T-helper 2 cell treated with Interferon-gamma antibody and Interleukin-4, amounts not matched to agents 5 μg/mL and 100 μg/mL, for 36 hours (primary cell): ENCODE data around the gene CCDC127.

Experiments used
- DNase-seq: peaks from one replicate; pipeline ENCODE4 v3.0.0; 2021; ENCODE audit warnings: low spot score
- H3K27ac Mint-ChIP-seq: one replicate; pipeline ENCODE4 v1.8.0; 2021; ENCODE audit warnings: mild to moderate bottlenecking, mixed read lengths
- H3K27me3 Mint-ChIP-seq: one replicate; pipeline ENCODE4 v1.8.0; 2021; ENCODE audit warnings: low read depth, mixed read lengths
- H3K36me3 Mint-ChIP-seq: one replicate; pipeline ENCODE4 v1.8.0; 2021; ENCODE audit warnings: low read depth, mixed read lengths
- H3K4me1 Mint-ChIP-seq: one replicate; pipeline ENCODE4 v1.8.0; 2021; ENCODE audit warnings: low read depth, mixed read lengths
- H3K4me3 Mint-ChIP-seq: one replicate; pipeline ENCODE4 v1.8.0; 2022; ENCODE audit warnings: mild to moderate bottlenecking, moderate library complexity, mixed read lengths
- H3K9me3 Mint-ChIP-seq: one replicate; pipeline ENCODE4 v1.8.0; 2021; ENCODE audit warnings: mixed read lengths

The CCDC127 gene

GRCh38 chr5:185095-186070 lies 32.6 kb downstream of the CCDC127 start:
- H3K9me3 Mint-ChIP-seq = no peaks in the 10 kb centered on the region
- no peak for DNase-seq
- H3K4me3 Mint-ChIP-seq = no peak overlapping the region
- H3K4me1 Mint-ChIP-seq = peaks cover 8% of the 10 kb centered on the region
- H3K36me3 Mint-ChIP-seq = no peaks in the 10 kb centered on the region
- H3K27me3 Mint-ChIP-seq = peaks cover 4% of the 10 kb centered on the region
- H3K27ac Mint-ChIP-seq = no peak overlapping the region

DNA sequence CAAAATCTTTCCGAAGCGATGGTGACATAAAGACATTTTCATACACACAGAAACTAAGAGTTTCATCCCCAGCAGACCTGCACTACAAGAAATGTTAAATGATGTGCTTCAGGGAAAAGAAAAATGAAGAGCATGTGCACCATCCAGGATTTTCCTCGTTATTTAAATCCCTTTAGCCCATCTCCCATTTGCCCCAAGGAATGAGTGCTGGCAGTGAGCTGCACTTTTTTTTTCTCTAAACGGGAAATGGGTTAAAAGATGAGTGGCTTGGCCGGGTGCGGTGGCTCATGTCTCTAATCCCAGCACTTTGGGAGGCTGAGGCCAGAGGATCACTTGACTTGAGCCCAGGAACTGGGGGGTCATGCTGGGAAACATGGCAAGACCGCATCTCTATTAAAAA lies 33.5 kb downstream of the CCDC127 start:
- no peaks in the 10 kb centered on the region for H3K9me3 Mint-ChIP-seq
- no peaks in the 10 kb centered on the region for H3K36me3 Mint-ChIP-seq
- DNase-seq = no peak
- peaks cover 5% of the 10 kb centered on the region for H3K4me1 Mint-ChIP-seq
- no peaks in the 10 kb centered on the region for H3K27me3 Mint-ChIP-seq
- no peak overlapping the region for H3K27ac Mint-ChIP-seq
- no peak overlapping the region for H3K4me3 Mint-ChIP-seq

- DNase-seq = no peak
- Mint-ChIP-seq H3K27ac (no peak overlapping the region), H3K4me1 (no peaks in the 10 kb centered on the region), H3K9me3 (no peaks in the 10 kb centered on the region), H3K27me3 (no peaks in the 10 kb centered on the region), H3K4me3 (no peak overlapping the region), H3K36me3 (no peaks in the 10 kb centered on the region)
Measured at GRCh38 chr5:182126-182525, 35.8 kb downstream of the CCDC127 start.

DNA sequence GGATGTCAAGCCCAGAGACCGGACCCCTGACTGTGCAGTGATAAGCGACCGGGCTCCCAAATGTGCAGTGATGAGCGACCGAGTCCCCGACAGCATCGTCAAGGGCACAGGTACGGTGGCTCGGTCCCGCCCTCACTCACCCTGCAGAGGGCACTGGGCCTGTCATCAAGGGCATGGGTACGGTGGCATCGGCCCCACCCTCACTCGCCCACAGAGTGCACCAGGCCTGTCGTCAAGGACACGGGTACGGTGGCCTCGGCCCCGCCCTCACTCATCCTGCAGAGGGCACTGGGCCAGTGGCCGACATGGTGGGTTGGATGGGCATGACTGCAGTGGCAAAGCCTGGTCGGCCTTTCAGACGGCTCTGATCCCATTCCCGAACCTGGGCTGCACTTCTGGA lies 36.4 kb downstream of the CCDC127 start:
- H3K36me3 Mint-ChIP-seq = no peaks in the 10 kb centered on the region
- no peaks in the 10 kb centered on the region for H3K9me3 Mint-ChIP-seq
- H3K27me3 Mint-ChIP-seq = no peaks in the 10 kb centered on the region
- H3K27ac Mint-ChIP-seq = no peak overlapping the region
- no peak overlapping the region for H3K4me3 Mint-ChIP-seq
- no peak for DNase-seq
- no peaks in the 10 kb centered on the region for H3K4me1 Mint-ChIP-seq

DNA sequence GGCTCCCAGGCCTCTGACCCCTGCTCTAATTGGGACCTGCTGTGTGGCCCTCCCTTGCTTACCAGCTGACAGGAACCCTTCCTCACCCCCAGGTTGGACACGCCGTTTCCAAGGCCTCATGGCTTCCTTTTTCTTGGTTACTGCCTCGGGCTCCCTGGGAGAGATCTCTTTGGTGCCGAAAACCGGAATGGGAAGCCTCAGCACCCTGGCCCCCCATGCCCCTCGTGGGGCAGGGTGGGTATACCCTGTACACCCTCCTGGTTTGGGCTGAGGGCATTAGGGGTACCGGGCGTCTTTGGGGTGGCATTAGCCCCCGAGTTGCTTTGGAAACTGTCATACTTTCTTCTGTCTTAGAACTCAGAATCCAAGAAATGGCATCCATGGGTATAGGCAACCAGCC lies 36.8 kb downstream of the CCDC127 start:
- no peaks in the 10 kb centered on the region for H3K36me3 Mint-ChIP-seq
- no peaks in the 10 kb centered on the region for H3K27me3 Mint-ChIP-seq
- no peaks in the 10 kb centered on the region for H3K4me1 Mint-ChIP-seq
- no peak for DNase-seq
- H3K27ac Mint-ChIP-seq = no peak overlapping the region
- H3K9me3 Mint-ChIP-seq = no peaks in the 10 kb centered on the region
- no peak overlapping the region for H3K4me3 Mint-ChIP-seq

DNA sequence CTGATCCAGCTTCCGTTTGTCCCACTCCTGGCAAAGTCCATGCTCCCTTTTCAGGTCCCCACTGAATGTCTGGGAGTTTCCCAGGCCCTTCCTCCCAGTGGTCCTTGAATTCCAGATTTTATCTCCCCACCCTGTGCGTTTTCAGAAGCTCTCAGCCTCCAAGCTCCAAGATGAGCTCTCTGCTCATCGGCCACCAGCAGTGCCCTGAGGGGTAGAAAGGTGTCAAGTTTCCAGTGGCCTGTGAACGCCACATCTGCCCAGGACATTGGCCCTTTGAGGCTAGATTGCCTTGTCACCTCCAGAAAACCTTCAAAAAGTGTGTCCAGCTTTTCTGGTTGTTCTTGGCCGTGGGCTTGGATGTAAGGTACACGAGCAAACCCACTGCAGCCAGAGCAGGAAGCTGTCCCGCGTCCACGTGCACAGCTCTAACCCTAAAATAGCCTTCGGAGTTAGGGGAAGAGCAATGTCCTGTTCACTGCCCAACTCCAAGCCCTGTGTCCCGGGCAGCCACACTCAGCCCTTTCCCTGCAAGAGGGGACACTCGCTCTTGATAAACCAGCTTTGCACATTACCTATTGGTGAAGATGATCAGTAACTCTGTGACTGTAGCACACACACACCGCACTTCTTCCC lies 37.6 kb downstream of the CCDC127 start:
- no peaks in the 10 kb centered on the region for H3K9me3 Mint-ChIP-seq
- no peak overlapping the region for H3K27ac Mint-ChIP-seq
- H3K36me3 Mint-ChIP-seq = no peaks in the 10 kb centered on the region
- H3K4me1 Mint-ChIP-seq = no peaks in the 10 kb centered on the region
- no peak overlapping the region for H3K4me3 Mint-ChIP-seq
- no peak for DNase-seq
- H3K27me3 Mint-ChIP-seq = no peaks in the 10 kb centered on the region

DNA sequence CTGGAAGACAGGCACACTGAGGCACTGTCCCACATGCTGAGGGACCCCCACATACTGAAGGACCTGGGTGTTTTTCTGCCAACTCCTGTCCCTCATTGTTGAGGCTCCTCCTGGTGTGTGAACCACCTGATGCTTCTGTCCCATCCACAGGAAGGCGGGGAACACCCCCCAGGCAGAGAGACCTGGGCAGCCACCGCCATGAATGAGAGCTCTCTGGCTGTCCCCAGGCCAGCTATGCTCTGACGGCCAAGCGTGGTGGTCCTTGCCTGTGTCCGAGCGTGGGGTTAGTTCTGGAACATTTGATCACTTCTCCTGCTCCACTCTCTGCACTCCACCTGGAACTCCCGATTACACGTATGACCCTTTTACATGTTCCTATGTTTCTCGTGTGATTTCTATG lies 38.6 kb downstream of the CCDC127 start:
- no peaks in the 10 kb centered on the region for H3K9me3 Mint-ChIP-seq
- no peaks in the 10 kb centered on the region for H3K27me3 Mint-ChIP-seq
- DNase-seq = no peak
- no peak overlapping the region for H3K4me3 Mint-ChIP-seq
- no peak overlapping the region for H3K27ac Mint-ChIP-seq
- no peaks in the 10 kb centered on the region for H3K4me1 Mint-ChIP-seq
- H3K36me3 Mint-ChIP-seq = no peaks in the 10 kb centered on the region

GRCh38 chr5:178110-178509 lies 39.8 kb downstream of the CCDC127 start:
- DNase-seq = no peak
- Mint-ChIP-seq H3K27ac (no peak overlapping the region), H3K27me3 (no peaks in the 10 kb centered on the region), H3K4me3 (no peak overlapping the region), H3K9me3 (no peaks in the 10 kb centered on the region), H3K36me3 (no peaks in the 10 kb centered on the region), H3K4me1 (no peaks in the 10 kb centered on the region)

GRCh38 chr5:176296-176823 lies 41.6 kb downstream of the CCDC127 start:
- Mint-ChIP-seq H3K4me3 (no peak overlapping the region), H3K9me3 (no peaks in the 10 kb centered on the region)

GRCh38 chr5:174876-175465 lies 43.0 kb downstream of the CCDC127 start:
- no peaks in the 10 kb centered on the region for H3K4me1 Mint-ChIP-seq
- H3K4me3 Mint-ChIP-seq = no peak overlapping the region
- DNase-seq = no peak
- H3K9me3 Mint-ChIP-seq = no peaks in the 10 kb centered on the region
- no peak overlapping the region for H3K27ac Mint-ChIP-seq
- H3K36me3 Mint-ChIP-seq = no peaks in the 10 kb centered on the region
- H3K27me3 Mint-ChIP-seq = no peaks in the 10 kb centered on the region

More at GRCh38 chr5:176296-176823, 41.6 kb downstream of the CCDC127 start:
- no peak for DNase-seq
- no peaks in the 10 kb centered on the region for H3K36me3 Mint-ChIP-seq
- H3K4me1 Mint-ChIP-seq = no peaks in the 10 kb centered on the region
- no peak overlapping the region for H3K27ac Mint-ChIP-seq
- H3K27me3 Mint-ChIP-seq = no peaks in the 10 kb centered on the region

GRCh38 chr5:174291-174600 lies 43.7 kb downstream of the CCDC127 start:
- Mint-ChIP-seq H3K36me3 (no peaks in the 10 kb centered on the region), H3K9me3 (no peaks in the 10 kb centered on the region), H3K27me3 (no peaks in the 10 kb centered on the region), H3K4me1 (no peaks in the 10 kb centered on the region), H3K27ac (no peak overlapping the region), H3K4me3 (no peak overlapping the region)
- no peak for DNase-seq

DNA sequence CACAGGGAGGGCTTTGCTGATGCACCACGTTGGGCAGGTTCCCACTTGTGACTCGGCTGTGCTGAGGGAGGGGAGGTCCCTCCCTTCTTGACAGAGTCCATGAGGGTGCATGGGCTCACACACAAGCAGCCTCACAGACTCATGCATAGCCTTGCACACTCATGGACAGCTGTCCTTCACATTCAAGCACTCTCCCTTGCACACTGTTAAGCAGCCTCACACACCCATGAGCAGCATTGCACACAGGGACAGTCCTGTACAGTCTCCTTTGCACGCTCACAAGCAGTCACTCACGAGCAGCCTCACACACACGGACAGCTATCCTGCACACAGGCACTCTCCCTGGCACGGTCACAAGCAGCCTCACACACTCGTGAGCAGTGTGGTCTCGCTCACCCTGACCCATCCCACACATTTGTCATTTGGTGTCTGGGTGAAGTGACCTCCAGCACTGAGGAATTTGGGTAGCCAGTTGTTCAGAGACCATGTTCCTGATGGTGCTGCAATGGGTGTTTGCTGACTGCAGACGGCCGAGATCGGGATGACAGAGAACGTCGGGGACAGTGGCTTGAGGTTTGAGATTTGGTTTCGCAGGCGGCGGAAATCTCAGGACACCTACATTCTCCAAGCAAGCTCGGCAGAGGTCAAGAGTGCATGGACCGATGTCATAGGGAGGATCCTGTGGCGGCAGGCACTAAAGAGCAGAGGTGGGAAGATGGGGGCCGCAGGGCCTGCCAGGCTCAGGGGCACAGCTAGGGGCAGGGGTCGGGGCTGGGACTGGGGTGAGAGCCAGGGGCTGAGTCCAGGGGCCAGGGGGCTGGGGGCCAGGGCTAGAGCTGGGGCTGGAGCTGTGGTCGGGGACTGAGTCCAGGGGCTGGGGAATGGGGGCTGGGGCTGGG lies 44.3 kb downstream of the CCDC127 start:
- no peaks in the 10 kb centered on the region for H3K4me1 Mint-ChIP-seq
- H3K27me3 Mint-ChIP-seq = no peaks in the 10 kb centered on the region
- no peaks in the 10 kb centered on the region for H3K36me3 Mint-ChIP-seq
- DNase-seq = no peak
- H3K9me3 Mint-ChIP-seq = no peaks in the 10 kb centered on the region
- H3K4me3 Mint-ChIP-seq = no peak overlapping the region
- H3K27ac Mint-ChIP-seq = no peak overlapping the region

- H3K4me3 Mint-ChIP-seq = no peak overlapping the region
Measured at GRCh38 chr5:172841-173251, 45.1 kb downstream of the CCDC127 start.

More at GRCh38 chr5:172841-173251, 45.1 kb downstream of the CCDC127 start:
- Mint-ChIP-seq H3K36me3 (no peaks in the 10 kb centered on the region), H3K4me1 (no peaks in the 10 kb centered on the region), H3K9me3 (no peaks in the 10 kb centered on the region), H3K27me3 (no peaks in the 10 kb centered on the region), H3K27ac (no peak overlapping the region)
- DNase-seq = no peak
